IPS-20b (cell line): ENCODE measurements around the gene DAAM1.

Source experiments
- H3K27ac ChIP-seq: one replicate; pipeline ENCODE4 v1.5.1; 2013; ENCODE audit warnings: low read length
- H3K27me3 ChIP-seq: 2 replicates; pipeline ENCODE4 v1.6.1; 2013; ENCODE audit warnings: mild to moderate bottlenecking, low read length, inconsistent platforms; ENCODE audit not compliant: insufficient read depth
- H3K36me3 ChIP-seq: 2 replicates; pipeline ENCODE4 v1.6.1; 2013; ENCODE audit warnings: low read depth, mild to moderate bottlenecking, inconsistent platforms, low read length, moderate library complexity; ENCODE audit not compliant: insufficient read depth
- H3K4me1 ChIP-seq: 2 replicates; pipeline ENCODE4 v1.6.1; 2013; ENCODE audit warnings: mild to moderate bottlenecking, control low read depth, inconsistent platforms, low read length, moderate library complexity; ENCODE audit not compliant: insufficient read depth
- H3K4me3 ChIP-seq: 2 replicates; pipeline ENCODE4 v1.5.1; 2013; ENCODE audit warnings: mild to moderate bottlenecking, low read length, inconsistent platforms
- H3K9ac ChIP-seq: 2 replicates; pipeline ENCODE4 v1.6.1; 2013; ENCODE audit warnings: low read depth, mild to moderate bottlenecking, inconsistent platforms, low read length, moderate library complexity
- H3K9me3 ChIP-seq: 2 replicates; pipeline ENCODE4 v1.6.1; 2013; ENCODE audit warnings: mild to moderate bottlenecking, low read depth, low read length, inconsistent platforms; ENCODE audit not compliant: insufficient read depth

The DAAM1 gene

GRCh38 chr14:59394268-59394667 lies 205.8 kb downstream of the DAAM1 start:
- no peak overlapping the region for H3K27ac ChIP-seq
- no peak overlapping the region for H3K9ac ChIP-seq
- H3K4me3 ChIP-seq: no peak overlapping the region
- no peaks in the 10 kb centered on the region; the same call in 1 of the 2 replicates for H3K9me3 ChIP-seq
- H3K36me3 ChIP-seq: no peaks in the 10 kb centered on the region
- H3K4me1 ChIP-seq: no peaks in the 10 kb centered on the region; the same call in 1 of the 2 replicates
- H3K27me3 ChIP-seq: no peaks in the 10 kb centered on the region

- no peak overlapping the region for H3K27ac ChIP-seq
- no peak overlapping the region for H3K9ac ChIP-seq
- no peaks in the 10 kb centered on the region for H3K27me3 ChIP-seq
- no peak overlapping the region for H3K4me3 ChIP-seq
- no peaks in the 10 kb centered on the region; the same call in 1 of the 2 replicates for H3K9me3 ChIP-seq
- no peaks in the 10 kb centered on the region; the same call in 1 of the 2 replicates for H3K4me1 ChIP-seq
- no peaks in the 10 kb centered on the region for H3K36me3 ChIP-seq
Observed at GRCh38 chr14:59395672-59396071, 207.2 kb downstream of the DAAM1 start.

GRCh38 chr14:59398841-59399240 lies 210.4 kb downstream of the DAAM1 start:
- Histone ChIP-seq H3K4me3 (no peak overlapping the region), H3K27ac (no peak overlapping the region), H3K4me1 (no peaks in the 10 kb centered on the region; the same call in 1 of the 2 replicates), H3K36me3 (no peaks in the 10 kb centered on the region), H3K9ac (no peak overlapping the region), H3K9me3 (no peaks in the 10 kb centered on the region; the same call in 1 of the 2 replicates), H3K27me3 (no peaks in the 10 kb centered on the region)

GRCh38 chr14:59406454-59407245 lies 218.2 kb downstream of the DAAM1 start:
- Histone ChIP-seq H3K4me3 (no peak overlapping the region), H3K9ac (no peak overlapping the region), H3K27me3 (no peaks in the 10 kb centered on the region), H3K9me3 (peaks cover 43% of the 10 kb centered on the region), H3K36me3 (no peaks in the 10 kb centered on the region), H3K4me1 (no peaks in the 10 kb centered on the region), H3K27ac (no peak overlapping the region)

GRCh38 chr14:59407246-59408010 lies 219.0 kb downstream of the DAAM1 start:
- no peak overlapping the region for H3K27ac ChIP-seq
- peaks cover 43% of the 10 kb centered on the region for H3K9me3 ChIP-seq
- no peaks in the 10 kb centered on the region for H3K36me3 ChIP-seq
- H3K4me1 ChIP-seq: no peaks in the 10 kb centered on the region
- no peak overlapping the region for H3K4me3 ChIP-seq
- H3K9ac ChIP-seq: no peak overlapping the region
- H3K27me3 ChIP-seq: no peaks in the 10 kb centered on the region

- Histone ChIP-seq H3K36me3 (no peaks in the 10 kb centered on the region), H3K27me3 (no peaks in the 10 kb centered on the region), H3K9me3 (no peaks in the 10 kb centered on the region), H3K27ac (no peak overlapping the region), H3K4me3 (no peak overlapping the region), H3K9ac (no peak overlapping the region), H3K4me1 (no peaks in the 10 kb centered on the region)
Observed at GRCh38 chr14:59415836-59416602, 227.6 kb downstream of the DAAM1 start.

- Histone ChIP-seq H3K27ac (no peak overlapping the region), H3K4me1 (no peaks in the 10 kb centered on the region), H3K4me3 (no peak overlapping the region), H3K36me3 (no peaks in the 10 kb centered on the region), H3K9ac (no peak overlapping the region), H3K27me3 (no peaks in the 10 kb centered on the region), H3K9me3 (no peaks in the 10 kb centered on the region)
Observed at GRCh38 chr14:59417311-59417710, 228.8 kb downstream of the DAAM1 start.

- no peaks in the 10 kb centered on the region for H3K36me3 ChIP-seq
- no peaks in the 10 kb centered on the region for H3K4me1 ChIP-seq
- H3K9me3 ChIP-seq: no peaks in the 10 kb centered on the region
- H3K9ac ChIP-seq: no peak overlapping the region
- H3K27ac ChIP-seq: no peak overlapping the region
- H3K4me3 ChIP-seq: no peak overlapping the region
- H3K27me3 ChIP-seq: no peaks in the 10 kb centered on the region
Observed at GRCh38 chr14:59419303-59419702, 230.8 kb downstream of the DAAM1 start.
